Measurements from ENCODE around the gene THOP1.
A peak's percentile ranks its signal among the peaks of the same experiment; 100 is the strongest.

THOP1 gene

GRCh38 chr19:2841855-2842574 is 56.7 kb downstream of the THOP1 start:
- Histone ChIP-seq H3K27me3 (ENCODE audit: insufficient read depth, low read length) (peaks cover 8% of the 10 kb centered on the region), H3K4me3 (ENCODE audit: low read length) (peak overlapping the region; percentile 80), H3K9me3 (ENCODE audit: insufficient read depth, low read depth, low read length) (peaks cover 28% of the 10 kb centered on the region), H3K9ac (ENCODE audit: low read depth, low read length) (peak overlapping the region; percentile 69; the same call in 1 of the 2 replicates), H3K4me1 (ENCODE audit: insufficient read depth, low read length) (no peaks in the 10 kb centered on the region), H3K27ac (ENCODE audit: low read length) (no peak overlapping the region), H3K36me3 (ENCODE audit: insufficient read depth, low read depth, low read length) (no peaks in the 10 kb centered on the region)

GRCh38 chr19:2845107-2845506 is 59.8 kb downstream of the THOP1 start:
- Histone ChIP-seq H3K27ac (ENCODE audit: low read length) (no peak overlapping the region), H3K36me3 (ENCODE audit: insufficient read depth, low read depth, low read length) (peaks cover 3% of the 10 kb centered on the region; the same call in 1 of the 2 replicates)

GRCh38 chr19:2846180-2846894 is 61.0 kb downstream of the THOP1 start:
- Histone ChIP-seq H3K27ac (ENCODE audit: low read length) (no peak overlapping the region), H3K27me3 (ENCODE audit: insufficient read depth, low read length) (peaks cover 8% of the 10 kb centered on the region), H3K36me3 (ENCODE audit: insufficient read depth, low read depth, low read length) (peaks cover 15% of the 10 kb centered on the region), H3K4me3 (ENCODE audit: low read length) (no peak overlapping the region), H3K4me1 (ENCODE audit: insufficient read depth, low read length) (no peaks in the 10 kb centered on the region), H3K9ac (ENCODE audit: low read depth, low read length) (no peak overlapping the region), H3K9me3 (ENCODE audit: insufficient read depth, low read depth, low read length) (peaks cover 47% of the 10 kb centered on the region)

More at GRCh38 chr19:2845107-2845506, 59.8 kb downstream of the THOP1 start:
- Histone ChIP-seq H3K4me3 (ENCODE audit: low read length) (no peak overlapping the region), H3K9ac (ENCODE audit: low read depth, low read length) (no peak overlapping the region), H3K4me1 (ENCODE audit: insufficient read depth, low read length) (no peaks in the 10 kb centered on the region), H3K27me3 (ENCODE audit: insufficient read depth, low read length) (peaks cover 8% of the 10 kb centered on the region), H3K9me3 (ENCODE audit: insufficient read depth, low read depth, low read length) (peaks cover 35% of the 10 kb centered on the region)

DNA sequence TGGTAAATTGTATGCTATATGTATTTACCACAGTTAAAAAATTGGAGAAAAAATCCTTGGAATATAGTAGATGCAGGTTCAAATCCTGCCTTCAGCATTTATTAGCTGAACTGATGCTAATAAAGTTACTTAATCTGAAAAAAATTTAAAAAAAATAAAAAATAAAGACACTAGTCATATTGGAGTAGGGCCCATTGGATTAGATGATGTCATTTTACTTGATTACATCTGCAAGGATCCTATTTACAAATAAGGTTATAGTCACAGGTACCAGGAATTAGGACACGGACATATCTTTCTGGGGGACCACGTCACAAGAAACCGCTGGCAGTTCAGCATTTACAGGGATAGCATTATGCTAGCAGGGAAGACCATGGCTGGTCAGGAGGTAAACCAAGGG is 62.2 kb downstream of the THOP1 start:
- no peaks in the 10 kb centered on the region for H3K4me1 ChIP-seq (ENCODE audit: insufficient read depth, low read length)
- no peak overlapping the region for H3K27ac ChIP-seq (ENCODE audit: low read length)
- peaks cover 2% of the 10 kb centered on the region for H3K27me3 ChIP-seq (ENCODE audit: insufficient read depth, low read length)
- H3K9me3 ChIP-seq (ENCODE audit: insufficient read depth, low read depth, low read length) = peaks cover 59% of the 10 kb centered on the region
- H3K4me3 ChIP-seq (ENCODE audit: low read length) = no peak overlapping the region
- H3K36me3 ChIP-seq (ENCODE audit: insufficient read depth, low read depth, low read length) = peaks cover 27% of the 10 kb centered on the region
- no peak overlapping the region for H3K9ac ChIP-seq (ENCODE audit: low read depth, low read length)

DNA sequence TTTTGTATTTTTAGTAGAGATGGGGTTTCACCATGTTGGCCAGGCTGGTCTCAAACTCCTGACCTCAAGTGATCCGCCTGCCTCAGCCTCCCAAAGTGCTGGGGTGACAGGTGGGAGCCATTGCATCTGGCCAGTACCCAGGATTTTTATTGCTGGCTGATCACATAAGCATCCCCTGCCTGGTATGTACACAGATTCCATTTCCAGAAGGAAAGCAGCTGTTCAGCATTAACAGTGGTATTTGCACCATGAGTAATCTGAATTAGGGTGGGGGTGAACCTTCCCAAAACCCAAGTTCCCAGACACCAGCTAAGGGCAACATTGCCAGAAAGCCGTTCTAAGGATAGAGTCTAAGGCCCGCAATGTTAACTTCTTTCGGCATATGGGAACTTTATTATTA is 63.3 kb downstream of the THOP1 start:
- Histone ChIP-seq H3K4me3 (ENCODE audit: low read length) (no peak overlapping the region), H3K27ac (ENCODE audit: low read length) (no peak overlapping the region), H3K9ac (ENCODE audit: low read depth, low read length) (no peak overlapping the region), H3K27me3 (ENCODE audit: insufficient read depth, low read length) (no peaks in the 10 kb centered on the region), H3K36me3 (ENCODE audit: insufficient read depth, low read depth, low read length) (peaks cover 38% of the 10 kb centered on the region), H3K4me1 (ENCODE audit: insufficient read depth, low read length) (no peaks in the 10 kb centered on the region), H3K9me3 (ENCODE audit: insufficient read depth, low read depth, low read length) (peaks cover 70% of the 10 kb centered on the region)

- peaks cover 50% of the 10 kb centered on the region for H3K36me3 ChIP-seq (ENCODE audit: insufficient read depth, low read depth, low read length)
These were observed 65.1 kb downstream of the THOP1 start for GRCh38 chr19:2850256-2850925.

GRCh38 chr19:2852598-2852997 is 67.3 kb downstream of the THOP1 start:
- Histone ChIP-seq H3K9me3 (ENCODE audit: insufficient read depth, low read depth, low read length) (peaks cover 88% of the 10 kb centered on the region), H3K27ac (ENCODE audit: low read length) (no peak overlapping the region), H3K36me3 (ENCODE audit: insufficient read depth, low read depth, low read length) (peaks cover 50% of the 10 kb centered on the region), H3K9ac (ENCODE audit: low read depth, low read length) (no peak overlapping the region), H3K4me3 (ENCODE audit: low read length) (no peak overlapping the region), H3K4me1 (ENCODE audit: insufficient read depth, low read length) (no peaks in the 10 kb centered on the region), H3K27me3 (ENCODE audit: insufficient read depth, low read length) (no peaks in the 10 kb centered on the region)

More at GRCh38 chr19:2850256-2850925, 65.1 kb downstream of the THOP1 start:
- Histone ChIP-seq H3K9me3 (ENCODE audit: insufficient read depth, low read depth, low read length) (peaks cover 85% of the 10 kb centered on the region), H3K9ac (ENCODE audit: low read depth, low read length) (no peak overlapping the region), H3K27me3 (ENCODE audit: insufficient read depth, low read length) (no peaks in the 10 kb centered on the region), H3K4me1 (ENCODE audit: insufficient read depth, low read length) (no peaks in the 10 kb centered on the region), H3K4me3 (ENCODE audit: low read length) (no peak overlapping the region), H3K27ac (ENCODE audit: low read length) (no peak overlapping the region)

GRCh38 chr19:2853015-2853606 is 67.8 kb downstream of the THOP1 start:
- no peaks in the 10 kb centered on the region for H3K27me3 ChIP-seq (ENCODE audit: insufficient read depth, low read length)
- H3K9ac ChIP-seq (ENCODE audit: low read depth, low read length) = no peak overlapping the region
- H3K4me3 ChIP-seq (ENCODE audit: low read length) = peak overlapping the region; percentile 31
- peaks cover 50% of the 10 kb centered on the region for H3K36me3 ChIP-seq (ENCODE audit: insufficient read depth, low read depth, low read length)
- no peak overlapping the region for H3K27ac ChIP-seq (ENCODE audit: low read length)
- peaks cover 88% of the 10 kb centered on the region for H3K9me3 ChIP-seq (ENCODE audit: insufficient read depth, low read depth, low read length)
- H3K4me1 ChIP-seq (ENCODE audit: insufficient read depth, low read length) = no peaks in the 10 kb centered on the region

DNA sequence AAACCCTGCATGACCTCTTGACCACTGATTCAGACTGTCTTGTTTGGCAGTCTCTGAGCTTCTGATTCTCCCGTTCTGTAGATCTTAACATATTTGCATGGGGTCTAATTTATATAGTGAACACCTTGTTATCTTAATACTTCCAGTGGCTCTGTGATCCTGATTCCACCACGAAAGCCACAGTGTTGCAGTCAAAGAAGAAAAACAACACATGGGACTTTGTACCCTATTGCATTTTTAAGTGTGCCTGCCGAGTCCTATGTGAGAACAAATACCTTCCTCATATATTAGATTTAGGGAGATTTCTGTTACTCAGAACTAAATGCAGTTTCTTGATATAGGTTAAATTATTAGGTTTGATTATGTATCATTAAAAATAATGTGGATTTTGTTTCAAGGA is 69.5 kb downstream of the THOP1 start:
- peaks cover 50% of the 10 kb centered on the region for H3K36me3 ChIP-seq (ENCODE audit: insufficient read depth, low read depth, low read length)
- H3K4me1 ChIP-seq (ENCODE audit: insufficient read depth, low read length) = no peaks in the 10 kb centered on the region
- H3K4me3 ChIP-seq (ENCODE audit: low read length) = no peak overlapping the region
- H3K9me3 ChIP-seq (ENCODE audit: insufficient read depth, low read depth, low read length) = peaks cover 94% of the 10 kb centered on the region
- H3K27ac ChIP-seq (ENCODE audit: low read length) = no peak overlapping the region
- H3K9ac ChIP-seq (ENCODE audit: low read depth, low read length) = no peak overlapping the region
- no peaks in the 10 kb centered on the region for H3K27me3 ChIP-seq (ENCODE audit: insufficient read depth, low read length)

- H3K27ac ChIP-seq (ENCODE audit: low read length) = no peak overlapping the region
- no peaks in the 10 kb centered on the region for H3K27me3 ChIP-seq (ENCODE audit: insufficient read depth, low read length)
- H3K9ac ChIP-seq (ENCODE audit: low read depth, low read length) = no peak overlapping the region
- H3K4me3 ChIP-seq (ENCODE audit: low read length) = no peak overlapping the region
- peaks cover 33% of the 10 kb centered on the region for H3K36me3 ChIP-seq (ENCODE audit: insufficient read depth, low read depth, low read length)
- no peaks in the 10 kb centered on the region for H3K4me1 ChIP-seq (ENCODE audit: insufficient read depth, low read length)
- peaks cover 92% of the 10 kb centered on the region for H3K9me3 ChIP-seq (ENCODE audit: insufficient read depth, low read depth, low read length)
These were observed 71.3 kb downstream of the THOP1 start for GRCh38 chr19:2856457-2857050.

DNA sequence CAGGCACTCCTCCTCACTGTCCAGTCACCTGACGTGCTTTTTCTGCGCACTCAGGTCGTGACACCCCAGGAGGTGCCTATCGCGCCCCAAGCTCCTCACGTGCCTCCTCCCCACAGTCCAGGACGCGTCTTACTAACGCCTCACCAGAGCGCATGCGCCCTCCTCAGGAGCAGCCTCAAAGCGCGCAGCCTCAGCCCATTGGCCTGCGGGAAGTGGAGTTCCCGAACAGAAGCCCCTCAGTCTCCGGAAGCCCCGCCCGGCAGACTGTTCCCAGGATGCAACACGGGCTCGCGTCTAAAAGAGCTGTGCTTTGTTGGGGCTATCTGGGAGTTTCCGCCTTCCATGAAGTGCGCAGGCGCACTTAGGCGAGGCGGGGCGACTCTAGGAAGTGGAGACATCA is 73.6 kb downstream of the THOP1 start:
- Histone ChIP-seq H3K27ac (ENCODE audit: low read length) (no peak overlapping the region), H3K36me3 (ENCODE audit: insufficient read depth, low read depth, low read length) (peaks cover 10% of the 10 kb centered on the region), H3K4me3 (ENCODE audit: low read length) (no peak overlapping the region), H3K27me3 (ENCODE audit: insufficient read depth, low read length) (no peaks in the 10 kb centered on the region), H3K9ac (ENCODE audit: low read depth, low read length) (no peak overlapping the region), H3K9me3 (ENCODE audit: insufficient read depth, low read depth, low read length) (peaks cover 82% of the 10 kb centered on the region), H3K4me1 (ENCODE audit: insufficient read depth, low read length) (no peaks in the 10 kb centered on the region)
